GM12872 (cell line): ENCODE data around the gene THOC7.

ENCODE experiments used
- TF ChIP-seq, protein P1 (sequence below): IDR thresholded peaks from 3 replicates; pipeline ENCODE4 v1.5.1; 2011; ENCODE audit warnings: low read depth, mild to moderate bottlenecking, low read length, moderate library complexity; ENCODE audit not compliant: insufficient read depth

Gene THOC7

DNA sequence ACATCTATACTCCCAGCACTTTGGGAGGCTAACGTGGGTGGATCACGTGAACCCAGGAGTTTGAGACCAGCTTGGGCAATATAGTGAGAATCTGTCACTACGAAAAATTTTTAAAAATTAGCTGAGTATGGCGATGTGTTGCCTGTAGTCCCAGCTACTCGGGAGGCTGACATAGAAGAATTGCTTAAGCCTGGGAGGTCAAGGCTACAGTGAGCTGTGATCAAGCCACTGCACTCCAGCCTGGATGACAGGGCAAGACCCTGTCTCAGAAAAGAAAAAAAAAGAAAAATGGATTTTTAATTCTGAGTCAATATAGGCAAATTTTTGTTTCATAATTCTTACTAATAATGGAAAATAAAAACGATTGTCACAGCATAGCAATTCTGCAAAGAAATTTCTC, 31.2 kb downstream of the THOC7 start:
- TF ChIP-seq, protein P1, sequence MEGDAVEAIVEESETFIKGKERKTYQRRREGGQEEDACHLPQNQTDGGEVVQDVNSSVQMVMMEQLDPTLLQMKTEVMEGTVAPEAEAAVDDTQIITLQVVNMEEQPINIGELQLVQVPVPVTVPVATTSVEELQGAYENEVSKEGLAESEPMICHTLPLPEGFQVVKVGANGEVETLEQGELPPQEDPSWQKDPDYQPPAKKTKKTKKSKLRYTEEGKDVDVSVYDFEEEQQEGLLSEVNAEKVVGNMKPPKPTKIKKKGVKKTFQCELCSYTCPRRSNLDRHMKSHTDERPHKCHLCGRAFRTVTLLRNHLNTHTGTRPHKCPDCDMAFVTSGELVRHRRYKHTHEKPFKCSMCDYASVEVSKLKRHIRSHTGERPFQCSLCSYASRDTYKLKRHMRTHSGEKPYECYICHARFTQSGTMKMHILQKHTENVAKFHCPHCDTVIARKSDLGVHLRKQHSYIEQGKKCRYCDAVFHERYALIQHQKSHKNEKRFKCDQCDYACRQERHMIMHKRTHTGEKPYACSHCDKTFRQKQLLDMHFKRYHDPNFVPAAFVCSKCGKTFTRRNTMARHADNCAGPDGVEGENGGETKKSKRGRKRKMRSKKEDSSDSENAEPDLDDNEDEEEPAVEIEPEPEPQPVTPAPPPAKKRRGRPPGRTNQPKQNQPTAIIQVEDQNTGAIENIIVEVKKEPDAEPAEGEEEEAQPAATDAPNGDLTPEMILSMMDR, result no peak

- TF ChIP-seq, protein P1, result no peak
These were observed 33.1 kb downstream of the THOC7 start for GRCh38 chr3:63830526-63830925.

DNA sequence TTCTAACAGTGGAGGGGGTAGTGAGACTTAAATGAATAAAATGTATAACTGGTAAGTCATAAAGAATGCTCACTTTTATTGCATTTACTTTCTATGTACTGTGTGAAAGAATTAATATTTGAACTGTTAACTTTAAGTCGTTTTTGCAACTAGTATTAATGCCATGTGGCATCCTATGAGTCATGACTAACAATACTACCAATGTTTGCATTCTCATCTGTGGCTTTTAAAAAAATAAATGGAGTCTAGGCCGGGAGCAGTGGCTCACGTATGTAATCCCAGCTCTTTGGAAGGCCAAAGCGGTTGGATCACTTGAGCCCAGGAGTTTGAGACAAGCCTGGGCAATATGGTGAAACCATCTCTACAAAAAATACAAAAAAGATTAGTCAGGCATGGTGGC, 39.3 kb downstream of the THOC7 start:
- TF ChIP-seq, protein P1, result no peak

DNA sequence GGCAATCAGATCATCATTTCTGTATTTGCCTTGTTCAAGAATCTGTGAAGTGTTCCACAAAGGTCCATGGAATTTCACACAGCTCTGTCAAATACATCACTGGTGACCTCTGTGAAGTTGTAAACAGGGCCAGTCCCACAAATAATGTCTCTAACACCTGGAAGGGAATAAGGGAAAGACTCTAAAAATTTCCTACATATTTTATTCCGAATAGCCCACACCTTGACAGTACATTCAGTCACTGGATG, 44.5 kb downstream of the THOC7 start, which contains the start of gene C3orf49:
TSS of gene C3orf49 (plus strand) at position 149 of the 248 bp plus-strand sequence. CDS start 173 bp downstream, outside the sequence.
- TF ChIP-seq, protein P1, result no peak

GRCh38 chr3:63818282-63819150, 45.1 kb downstream of the THOC7 start:
- TF ChIP-seq, protein P1, result peak; percentile 78

GRCh38 chr3:63817225-63817624, 46.4 kb downstream of the THOC7 start:
- TF ChIP-seq, protein P1, result no peak

- TF ChIP-seq, protein P1, result no peak
These were observed 49.4 kb downstream of the THOC7 start for GRCh38 chr3:63814237-63814636.
